Inflammatory macrophage (primary cell): ENCODE measurements around the gene ULK1.
"Not testable (repeated sequence)": the region's sequence is repeated elsewhere in the genome, so short reads cannot be mapped to it uniquely, and the experiment has no call there.

ENCODE experiments used
- DNase-seq, 2 donors: peaks; one replicate each; pipeline ENCODE4 v3.0.0-alpha.2; 2020 to 2022

Gene ULK1

GRCh38 chr12:131862084-131862441 is 32.4 kb upstream of the ULK1 start:
- no peak for DNase-seq

DNA sequence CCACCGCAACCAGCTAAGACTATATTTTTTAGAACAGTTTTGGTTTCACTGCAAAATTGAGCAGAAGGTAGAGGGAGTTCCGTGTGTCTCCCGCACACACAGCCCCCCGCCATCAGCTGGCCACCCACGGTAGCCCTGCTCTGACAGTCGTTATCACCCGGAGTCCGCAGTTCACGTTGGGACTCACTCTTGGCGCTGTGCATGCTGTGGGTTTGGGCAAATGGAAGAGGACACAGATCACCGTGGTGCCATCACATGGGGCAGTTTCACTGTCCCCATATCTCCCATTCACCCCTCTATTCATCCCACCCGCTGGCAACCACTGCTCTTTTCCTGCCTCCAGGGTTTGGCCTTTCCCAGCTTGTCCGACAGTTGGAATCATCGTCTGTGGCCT is 31.8 kb upstream of the ULK1 start:
- no peak for DNase-seq

DNA sequence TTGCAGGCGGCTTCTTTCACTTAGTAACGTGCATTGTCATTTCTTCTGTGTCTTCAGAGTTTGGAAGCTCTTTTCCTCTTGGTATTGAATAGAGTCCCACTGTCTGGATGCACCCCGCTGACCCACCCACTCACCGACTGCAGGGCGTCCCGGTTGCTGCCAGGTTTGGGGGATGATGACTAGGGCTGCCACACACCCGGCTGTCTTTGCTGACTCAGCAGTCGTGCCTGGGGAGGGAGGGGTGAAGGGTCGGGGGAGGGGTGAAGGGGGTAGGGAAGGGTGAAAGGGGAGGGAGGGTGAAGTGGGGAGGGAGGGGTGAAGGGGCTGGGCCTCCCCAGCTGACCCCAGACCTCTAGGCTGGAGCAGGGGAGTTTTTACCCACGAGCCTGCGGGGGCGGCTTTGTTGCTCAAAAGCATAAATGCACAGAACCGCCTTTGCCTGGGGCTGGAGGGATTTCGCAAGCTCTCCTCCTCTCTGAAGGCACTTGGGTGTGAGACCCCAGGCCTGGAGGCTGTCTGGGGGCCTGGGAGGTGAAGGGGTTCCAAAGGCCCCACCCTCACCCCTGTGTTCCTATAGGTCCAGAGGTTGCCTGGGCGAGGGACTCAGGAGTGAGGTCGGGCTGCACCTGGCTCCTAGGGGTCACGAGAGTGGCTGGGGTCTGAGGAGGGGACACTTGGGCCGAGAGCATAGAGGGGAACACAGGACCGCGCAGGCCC is 31.3 kb upstream of the ULK1 start:
- peak; percentile 48 to 73 for DNase-seq

GRCh38 chr12:131863711-131864396 is 30.6 kb upstream of the ULK1 start:
- DNase-seq: no peak

DNA sequence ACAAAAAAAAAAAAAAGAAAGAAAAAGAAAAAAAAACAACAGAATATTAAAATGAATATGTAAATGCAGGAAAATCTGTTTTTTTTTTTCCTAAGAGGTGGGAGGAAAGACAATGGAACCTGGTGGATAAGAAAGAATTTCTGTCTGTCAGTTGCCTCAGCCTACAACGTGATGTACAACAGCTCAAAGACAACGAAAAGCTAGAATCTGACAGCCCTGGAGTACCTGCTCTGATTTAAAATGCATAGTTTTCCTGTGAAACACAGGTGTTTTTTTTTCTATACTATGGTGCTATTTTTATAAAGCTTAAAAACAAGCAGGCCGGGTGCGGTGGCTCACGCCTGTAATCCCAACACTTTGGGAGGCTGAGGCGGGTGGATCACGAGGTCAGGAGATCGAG is 30.0 kb upstream of the ULK1 start:
- no peak for DNase-seq

- no peak for DNase-seq
Measured at GRCh38 chr12:131865180-131865875, 29.1 kb upstream of the ULK1 start.

DNA sequence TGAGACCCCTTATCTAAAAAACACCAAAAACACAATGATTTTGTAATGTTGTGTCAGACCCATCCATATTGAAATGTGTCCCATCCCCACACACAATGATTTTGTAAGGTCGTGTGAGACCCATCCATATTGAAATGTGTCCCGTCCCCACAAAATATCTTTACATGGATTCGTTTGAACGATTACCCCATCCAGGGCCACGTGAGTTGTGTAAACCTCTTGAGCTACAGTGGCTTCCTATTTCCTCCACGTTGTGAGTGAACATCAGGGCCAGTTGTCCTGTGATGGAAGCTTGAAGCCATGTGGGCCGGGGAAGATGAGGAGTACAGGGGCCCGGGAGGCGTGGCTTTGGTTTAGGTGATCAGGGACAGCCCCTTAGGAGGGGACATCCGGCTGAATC is 27.0 kb upstream of the ULK1 start:
- DNase-seq: peak; percentile 70 to 72

DNA sequence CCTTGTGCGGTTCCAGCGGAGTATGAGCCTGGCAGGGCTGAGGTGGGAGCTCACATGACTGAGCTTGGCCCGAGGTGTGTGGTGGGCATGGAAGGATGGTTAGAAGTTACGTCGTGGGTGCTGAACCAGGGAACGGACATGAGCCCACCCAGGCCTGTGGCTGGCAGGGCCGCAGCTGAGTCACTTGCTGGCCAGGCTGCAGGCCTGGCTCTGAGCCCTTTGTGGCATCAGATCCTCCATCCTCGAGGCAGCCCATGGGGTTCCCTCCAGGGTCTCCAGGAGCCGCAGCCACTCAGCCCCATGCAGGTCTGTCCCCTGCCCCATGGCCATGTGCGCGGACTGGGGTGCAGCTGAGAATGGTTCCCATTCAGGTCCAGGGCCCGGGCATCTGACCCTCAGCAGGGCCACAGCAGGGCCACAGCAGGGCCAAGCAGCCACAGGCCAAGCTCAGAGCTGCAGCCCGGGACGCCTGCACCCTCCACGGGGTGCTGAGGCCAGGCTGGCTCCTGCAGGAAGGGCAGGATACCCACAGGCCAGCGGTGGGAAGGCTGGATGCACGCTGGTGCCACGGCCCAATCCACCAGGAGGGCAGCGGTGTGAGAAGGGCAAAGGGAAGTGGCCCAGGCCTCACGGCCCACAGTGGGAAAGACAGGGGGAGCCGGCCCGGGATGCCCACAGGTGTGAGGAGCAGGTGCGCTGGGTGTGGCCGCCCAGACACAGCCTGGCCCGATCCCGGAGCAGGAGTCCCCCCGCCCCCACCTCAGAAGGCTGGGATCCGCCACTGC is 26.3 kb upstream of the ULK1 start:
- no peak for DNase-seq

- peak; percentile 49 to 75 for DNase-seq
Measured at GRCh38 chr12:131869871-131870418, 24.5 kb upstream of the ULK1 start.

GRCh38 chr12:131871677-131872076 is 22.7 kb upstream of the ULK1 start:
- no peak for DNase-seq

GRCh38 chr12:131872154-131873051 is 22.0 kb upstream of the ULK1 start:
- peak; percentile 89 for DNase-seq

GRCh38 chr12:131873293-131873692 is 21.1 kb upstream of the ULK1 start:
- DNase-seq: no peak

- DNase-seq: not testable (repeated sequence)
Measured at GRCh38 chr12:131874972-131875371, 19.4 kb upstream of the ULK1 start.

- not testable (repeated sequence) for DNase-seq
Measured at GRCh38 chr12:131877216-131877615, 17.2 kb upstream of the ULK1 start.

DNA sequence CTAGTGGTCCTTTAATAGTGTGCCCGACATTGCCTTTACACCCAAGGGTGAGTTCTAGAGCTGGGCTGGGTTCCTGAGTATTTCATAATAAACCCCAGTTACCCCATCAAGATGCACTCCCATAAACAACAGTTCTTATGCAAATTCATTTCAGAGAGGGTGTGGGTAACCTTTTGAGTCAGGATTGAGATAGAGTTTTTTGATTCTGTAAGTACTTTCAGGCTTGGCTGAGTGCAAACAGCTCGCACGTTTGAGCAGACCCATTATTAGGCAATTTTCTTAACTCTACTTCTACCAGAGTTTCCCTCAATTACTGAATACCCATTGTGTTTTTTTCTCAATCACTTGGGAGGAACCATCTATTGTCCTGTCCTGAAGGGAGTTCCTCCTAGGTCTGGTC is 16.0 kb upstream of the ULK1 start:
- DNase-seq: peak in 1 of 2 donors; percentile 68

- DNase-seq: peak; percentile 81 to 82
Measured at GRCh38 chr12:131882804-131883520, 11.5 kb upstream of the ULK1 start.

DNA sequence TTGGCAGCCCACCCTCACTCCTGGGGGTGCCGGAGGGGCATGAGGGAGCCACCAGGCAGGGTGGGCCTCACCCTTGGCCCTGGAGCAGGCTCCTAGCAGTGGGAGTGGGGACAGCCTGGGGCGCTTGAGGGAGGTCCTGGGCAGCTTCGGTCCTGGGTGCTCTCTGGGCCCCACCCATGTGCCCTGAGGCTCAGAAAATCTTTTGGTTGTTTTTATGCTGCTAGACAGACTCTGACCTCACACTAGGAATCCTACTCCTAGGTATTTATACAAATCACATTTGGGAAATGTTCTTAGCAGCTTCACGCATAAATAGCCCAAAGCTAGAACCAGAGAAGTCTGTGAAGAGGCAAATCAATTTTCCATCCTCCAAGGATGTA is 10.9 kb upstream of the ULK1 start:
- DNase-seq: no peak

DNA sequence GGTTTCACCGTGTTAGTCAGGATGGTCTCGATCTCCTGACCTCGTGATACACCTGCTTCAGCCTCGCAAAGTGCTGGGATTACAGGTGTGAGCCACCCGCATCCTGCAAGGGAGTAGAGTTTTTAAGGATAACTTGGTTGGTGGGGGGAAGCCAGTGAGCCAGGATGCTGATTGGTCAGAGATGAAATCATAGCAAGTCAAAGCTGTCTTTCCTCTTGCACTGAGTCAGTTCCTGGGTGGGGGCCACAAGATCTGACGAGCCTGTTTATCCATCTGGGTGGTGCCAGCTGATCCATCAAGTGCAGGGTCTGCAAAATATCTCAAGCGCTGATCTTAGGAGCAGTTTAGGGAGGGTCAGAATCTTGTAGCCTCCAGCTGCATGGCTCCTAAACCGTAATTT is 9.3 kb upstream of the ULK1 start:
- not testable (repeated sequence) for DNase-seq

DNA sequence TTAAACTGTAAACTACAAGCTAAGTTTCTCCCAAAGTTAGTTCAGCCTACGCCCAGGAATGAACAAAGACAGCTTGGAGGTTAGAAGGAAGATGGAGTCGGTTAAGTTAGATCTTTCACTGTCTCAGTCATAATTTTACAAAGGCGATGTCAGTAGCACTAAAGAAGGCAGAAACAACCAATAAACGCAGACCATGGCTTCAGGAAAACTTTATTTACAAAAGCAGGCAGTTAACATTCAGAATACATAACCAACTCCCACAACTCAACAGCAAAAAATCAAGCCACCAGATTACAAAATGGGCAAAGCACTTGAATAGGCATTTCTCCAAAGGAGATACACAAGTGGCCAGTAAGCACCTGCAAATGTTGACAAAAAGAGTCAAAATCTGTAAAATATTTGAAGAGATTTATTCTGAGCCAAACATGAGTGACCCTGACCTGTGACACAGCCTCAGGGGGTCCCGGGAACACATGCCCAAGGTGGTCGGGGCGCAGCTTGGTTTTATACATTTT is 8.8 kb upstream of the ULK1 start:
- no peak for DNase-seq

GRCh38 chr12:131891722-131892121 is 2.7 kb upstream of the ULK1 start:
- DNase-seq: not testable (repeated sequence)
